B cell (primary cell): ENCODE results near the gene CLINT1. TPM values are rescaled to one million over a fixed set of nuclear protein-coding genes. Genes with fewer than 3 reads are reported as not detected.

ENCODE experiments used
- ATAC-seq: fragments of 200-7000 bp; cut with Tn5 transposase; one replicate; pipeline ENCODE4 v1.10.0; 2021; ENCODE audit warnings: low read depth, mild to moderate bottlenecking, moderate number of reproducible peaks, moderate library complexity
- CTCF ChIA-PET: fragments of 350-600 bp; sonication (Branson Sonifier 250); formaldehyde crosslinking; loops from one replicate; lab custom pipeline; 2021; ENCODE audit warnings: antibody characterized with exemption, inconsistent platforms; lab: Charles Lee
- POLR2A ChIA-PET: fragments of 350-600 bp; sonication (Branson Sonifier 250); formaldehyde crosslinking; loops from one replicate; lab custom pipeline; 2021; ENCODE audit warnings: antibody characterized with exemption; lab: Charles Lee
- DNase-seq: peaks from one replicate; pipeline ENCODE4 v3.0.0; 2013
- H2AFZ ChIP-seq: 2 replicates; pipeline ENCODE4 v1.6.1; 2012; ENCODE audit warnings: mild to moderate bottlenecking, low read depth, low read length; ENCODE audit not compliant: insufficient read depth, poor library complexity, severe bottlenecking
- H3K27ac ChIP-seq, 2 donors: 1 replicate in 1 of 2; 2 replicates in 1 of 2; pipeline ENCODE4 v1.5.1; 2012 to 2013; ENCODE audit warnings: low read length in 2 of 2, mild to moderate bottlenecking in 2 of 2, moderate library complexity in 1 of 2
- H3K27me3 ChIP-seq, 4 experiments: fragments of 200-600 bp in 1 of 4; sonication (generic) in 1 of 4; replicated peaks in 1 of 4; 1 replicate in 2 of 4; 2 replicates in 2 of 4; pipeline versions ENCODE4 v1.6.1 to v1.7.0; 2013 to 2016; ENCODE audit warnings: low read length in 3 of 4, mild to moderate bottlenecking in 2 of 4, mixed read lengths in 1 of 4, moderate library complexity in 1 of 4; ENCODE audit not compliant: insufficient read depth in 4 of 4, control insufficient read depth in 3 of 4; ENCODE audit errors: control extremely low read depth in 1 of 4
- H3K36me3 ChIP-seq, 2 experiments: replicated peaks in 1 of 2; 1 replicate in 1 of 2; 2 replicates in 1 of 2; pipeline versions ENCODE4 v1.6.1 to v1.7.1; 2013; ENCODE audit warnings: low read length in 1 of 2; ENCODE audit not compliant: insufficient read depth in 2 of 2, control insufficient read depth in 1 of 2; ENCODE audit errors: control extremely low read depth in 1 of 2, extremely low read depth in 1 of 2
- H3K4me1 ChIP-seq, 2 donors: fragments of 200-600 bp in 1 of 2; sonication (generic) in 1 of 2; 1 replicate in 1 of 2; 2 replicates in 1 of 2; pipeline versions ENCODE4 v1.5.1 to v1.6.1; 2013 to 2017; ENCODE audit warnings: low read length in 2 of 2; ENCODE audit not compliant: control insufficient read depth in 2 of 2, insufficient read depth in 2 of 2
- H3K4me2 ChIP-seq: replicated peaks from 2 replicates; pipeline ENCODE3; 2012; ENCODE audit warnings: mild to moderate bottlenecking, low read depth, low read length; ENCODE audit not compliant: poor library complexity, severe bottlenecking
- H3K4me3 ChIP-seq, 5 experiments: fragments of 200-600 bp in 1 of 5; sonication (generic) in 1 of 5; 1 replicate in 3 of 5; 2 replicates in 2 of 5; pipeline versions ENCODE4 v1.5.1 to v1.7.0; 2011 to 2016; ENCODE audit warnings: low read length in 4 of 5, mild to moderate bottlenecking in 4 of 5, low read depth in 2 of 5, control low read depth in 1 of 5, moderate library complexity in 1 of 5; ENCODE audit not compliant: insufficient read depth in 1 of 5; ENCODE audit errors: control extremely low read depth in 1 of 5, extremely low read depth in 1 of 5
- H3K79me2 ChIP-seq: fragments of 200-600 bp; sonication (generic); one replicate; pipeline ENCODE4 v1.6.0; 2016; ENCODE audit warnings: low read length; ENCODE audit not compliant: control insufficient read depth, insufficient read depth
- H3K9ac ChIP-seq: fragments of 200-600 bp; sonication (generic); 2 replicates; pipeline ENCODE4 v1.6.1; 2017; ENCODE audit warnings: mild to moderate bottlenecking, low read length, moderate library complexity
- H3K9me3 ChIP-seq, 3 donors: one replicate each; pipeline versions ENCODE4 v1.6.1 to v1.7.1; 2013; ENCODE audit warnings: low read length in 2 of 3; ENCODE audit not compliant: control insufficient read depth in 2 of 3, insufficient read depth in 1 of 3; ENCODE audit errors: control extremely low read depth in 1 of 3
- H4K20me1 ChIP-seq: 2 replicates; pipeline ENCODE4 v1.6.0; 2012; ENCODE audit warnings: mild to moderate bottlenecking, low read length; ENCODE audit not compliant: insufficient read depth, control insufficient read depth, poor library complexity, severe bottlenecking
- H3K27ac Mint-ChIP-seq: one replicate; pipeline ENCODE4 v1.8.0; 2021; ENCODE audit warnings: mixed read lengths
- H3K27me3 Mint-ChIP-seq: one replicate; pipeline ENCODE4 v1.8.0; 2021; ENCODE audit warnings: mixed read lengths
- H3K4me1 Mint-ChIP-seq: one replicate; pipeline ENCODE4 v1.8.0; 2021; ENCODE audit warnings: mixed read lengths
- H3K4me3 Mint-ChIP-seq: one replicate; pipeline ENCODE4 v1.8.0; 2021; ENCODE audit warnings: mixed read lengths
- H3K9me3 Mint-ChIP-seq: one replicate; pipeline ENCODE4 v1.8.0; 2022; ENCODE audit warnings: mixed read lengths; ENCODE audit not compliant: insufficient read depth
- EZH2 ChIP-seq: IDR thresholded peaks from 2 replicates; pipeline ENCODE4 v1.6.1; 2012; ENCODE audit warnings: borderline replicate concordance, low read depth, mild to moderate bottlenecking, moderate library complexity, low read length; ENCODE audit not compliant: insufficient read depth, poor library complexity, severe bottlenecking
- WGBS: methylation state at CpG from one replicate; pipeline ENCODE4 v1.1.5; 2013; ENCODE audit warnings: missing lambda C conversion rate; ENCODE audit not compliant: insufficient coverage; 5-methylcytosine and 5-hydroxymethylcytosine counted together
- intact Hi-C: fragments of 100-400 bp; cut with micrococcal nuclease; formaldehyde crosslinking; loops from one replicate; pipeline ENCODE4 v1.10.0; 2022
- polyA plus RNA-seq: library from polyadenylated mRNA; depleted of rRNA; stranded (reverse); fragments of >200 nt; gene quantifications from 2 replicates; pipeline ENCODE4 v1.2.3, GENCODE V29; 2012
- total RNA-seq, 2 donors: library from RNA; stranded (reverse); fragments of 120-200 nt in 1 of 2; gene quantifications; 1 replicate in 1 of 2; 2 replicates in 1 of 2; pipeline versions ENCODE4 v1.2.3 to v1.2.4, GENCODE V29; 2013 to 2022
- TF ChIP-seq, protein P1 (sequence below): fragments of 200-600 bp; IDR thresholded peaks from one replicate; pipeline ENCODE4 v1.8.0; 2022; ENCODE audit warnings: antibody characterized with exemption, mild to moderate bottlenecking

The CLINT1 gene
- total and polyA plus RNA-seq, 2 donors (not counting 1 experiment from before 2014, with no cell fraction given), result 69.7 to 89.1 TPM

GRCh38 chr5:157800137-157800536 is 58.8 kb downstream of the CLINT1 start:
- Histone ChIP-seq H3K4me3 (no peak overlapping the region), H3K79me2 (no peaks in the 10 kb centered on the region), H3K27ac (no peak overlapping the region), H3K4me2 (no peak overlapping the region), H4K20me1 (no peaks in the 10 kb centered on the region), H3K27me3 (no peaks in the 10 kb centered on the region), H3K9me3 (no peaks in the 10 kb centered on the region), H3K36me3 (peaks cover 5 to 20% of the 10 kb centered on the region in 2 experiments), H2AFZ (no peak overlapping the region), H3K4me1 (no peaks in the 10 kb centered on the region), H3K9ac (no peak overlapping the region)
- H3K9me3 Mint-ChIP-seq, result no peaks in the 10 kb centered on the region
- H3K27ac Mint-ChIP-seq, result no peak overlapping the region
- H3K27me3 Mint-ChIP-seq, result no peaks in the 10 kb centered on the region
- CTCF ChIA-PET, result no interaction called here
- TF ChIP-seq EZH2, result no peak
- TF ChIP-seq, protein P1, sequence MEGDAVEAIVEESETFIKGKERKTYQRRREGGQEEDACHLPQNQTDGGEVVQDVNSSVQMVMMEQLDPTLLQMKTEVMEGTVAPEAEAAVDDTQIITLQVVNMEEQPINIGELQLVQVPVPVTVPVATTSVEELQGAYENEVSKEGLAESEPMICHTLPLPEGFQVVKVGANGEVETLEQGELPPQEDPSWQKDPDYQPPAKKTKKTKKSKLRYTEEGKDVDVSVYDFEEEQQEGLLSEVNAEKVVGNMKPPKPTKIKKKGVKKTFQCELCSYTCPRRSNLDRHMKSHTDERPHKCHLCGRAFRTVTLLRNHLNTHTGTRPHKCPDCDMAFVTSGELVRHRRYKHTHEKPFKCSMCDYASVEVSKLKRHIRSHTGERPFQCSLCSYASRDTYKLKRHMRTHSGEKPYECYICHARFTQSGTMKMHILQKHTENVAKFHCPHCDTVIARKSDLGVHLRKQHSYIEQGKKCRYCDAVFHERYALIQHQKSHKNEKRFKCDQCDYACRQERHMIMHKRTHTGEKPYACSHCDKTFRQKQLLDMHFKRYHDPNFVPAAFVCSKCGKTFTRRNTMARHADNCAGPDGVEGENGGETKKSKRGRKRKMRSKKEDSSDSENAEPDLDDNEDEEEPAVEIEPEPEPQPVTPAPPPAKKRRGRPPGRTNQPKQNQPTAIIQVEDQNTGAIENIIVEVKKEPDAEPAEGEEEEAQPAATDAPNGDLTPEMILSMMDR, result no peak
- no peaks in the 10 kb centered on the region for H3K4me1 Mint-ChIP-seq
- ATAC-seq (no peak), DNase-seq (no peak)
- POLR2A ChIA-PET, result no interaction called here
- WGBS, result no CpG with 5 or more reads among the region's 1 CpG
- intact Hi-C loops, result no loop called here
- no peak overlapping the region for H3K4me3 Mint-ChIP-seq

GRCh38 chr5:157799578-157799977 is 59.4 kb downstream of the CLINT1 start:
- no peak overlapping the region for H3K4me3 Mint-ChIP-seq
- intact Hi-C loops, result no loop called here
- Histone ChIP-seq H4K20me1 (no peaks in the 10 kb centered on the region), H3K79me2 (no peaks in the 10 kb centered on the region), H2AFZ (no peak overlapping the region), H3K9ac (no peak overlapping the region), H3K4me2 (no peak overlapping the region), H3K4me3 (no peak overlapping the region), H3K27me3 (no peaks in the 10 kb centered on the region), H3K36me3 (peaks cover 5 to 17% of the 10 kb centered on the region in 2 experiments), H3K4me1 (no peaks in the 10 kb centered on the region), H3K9me3 (no peaks in the 10 kb centered on the region), H3K27ac (no peak overlapping the region)
- DNase-seq (no peak), ATAC-seq (no peak)
- H3K4me1 Mint-ChIP-seq, result no peaks in the 10 kb centered on the region
- no CpG with 5 or more reads among the region's 1 CpG for WGBS
- H3K9me3 Mint-ChIP-seq, result no peaks in the 10 kb centered on the region
- no peak for TF ChIP-seq EZH2
- TF ChIP-seq, protein P1, result no peak
- POLR2A ChIA-PET, result no interaction called here
- H3K27me3 Mint-ChIP-seq, result no peaks in the 10 kb centered on the region
- CTCF ChIA-PET, result no interaction called here
- H3K27ac Mint-ChIP-seq, result no peak overlapping the region
